HFFc6 (cell line): ENCODE data around the gene CIDEA. TPM values are rescaled to one million over a fixed set of nuclear protein-coding genes. Genes with fewer than 3 reads are reported as not detected.
A peak's percentile ranks its signal among the peaks of the same experiment; 100 is the strongest.
"Not testable (repeated sequence)": the region's sequence is repeated elsewhere in the genome, so short reads cannot be mapped to it uniquely, and the experiment has no call there.

Source experiments
- DNase-seq: peaks from one replicate; pipeline ENCODE4 v3.0.0-alpha.2; 2018
- H3K27ac Mint-ChIP-seq: 2 replicates; pipeline ENCODE4 v1.8.0; 2020; ENCODE audit warnings: mild to moderate bottlenecking, mixed read lengths
- H3K27me3 Mint-ChIP-seq: 2 replicates; pipeline ENCODE4 v1.8.0; 2021; ENCODE audit warnings: mild to moderate bottlenecking, moderate library complexity, mixed read lengths; ENCODE audit not compliant: insufficient read depth
- H3K36me3 Mint-ChIP-seq: 2 replicates; pipeline ENCODE4 v1.8.0; 2021; ENCODE audit warnings: low read depth, mixed read lengths
- H3K4me1 Mint-ChIP-seq: 2 replicates; pipeline ENCODE4 v1.8.0; 2020; ENCODE audit warnings: low read depth, mixed read lengths
- H3K4me3 Mint-ChIP-seq: 2 replicates; pipeline ENCODE4 v1.8.0; 2020; ENCODE audit warnings: mild to moderate bottlenecking, moderate library complexity, mixed read lengths
- H3K9me3 Mint-ChIP-seq: 2 replicates; pipeline ENCODE4 v1.8.0; 2020; ENCODE audit warnings: mild to moderate bottlenecking, mixed read lengths
- CTCF ChIP-seq: fragments of 200-600 bp; sonication (generic); IDR thresholded peaks from 2 replicates; pipeline ENCODE4 v1.5.0; 2021; ENCODE audit warnings: antibody characterized with exemption, mild to moderate bottlenecking
- long read RNA-seq: library from polyadenylated mRNA; unstranded; transcript quantifications from one replicate; pipeline ENCODE4 v2.0.0, GENCODE V29; 2019
- total RNA-seq, 6 experiments: library from RNA; stranded (reverse); fragmentation: NEBNext Ultra II Directional; extraction: Animal tissue kit (Norgen Biotek cat#: 25700); gene quantifications; 2 replicates in 1 of 6; 3 replicates in 5 of 6; pipeline ENCODE4 v1.2.3, GENCODE V29; 2021

CIDEA gene
- not detected for total RNA-seq
- long read RNA-seq, result 0 reads

- no peak for DNase-seq
- Mint-ChIP-seq H3K9me3 (no peaks in the 10 kb centered on the region), H3K27ac (no peak within 1 kb of the TSS), H3K4me3 (no peak within 1 kb of the TSS), H3K4me1 (peaks cover 16% of the 10 kb centered on the region), H3K36me3 (no peaks in the 10 kb centered on the region), H3K27me3 (peaks cover 44% of the 10 kb centered on the region)
- TF ChIP-seq CTCF, result no peak
Observed at GRCh38 chr18:12254136-12254819, at the start of gene CIDEA. CIDEA (plus strand) TSS chr18:12254361; CDS start chr18:12254384, 23 bp downstream.

- DNase-seq, H3K4me1 Mint-ChIP-seq, H3K36me3 Mint-ChIP-seq, H3K27me3 Mint-ChIP-seq, H3K27ac Mint-ChIP-seq, H3K9me3 Mint-ChIP-seq: not testable (repeated sequence)
- H3K4me3 Mint-ChIP-seq, result peak overlapping the region; percentile 36; the same call in 1 of the 2 replicates
Observed at GRCh38 chr18:12208296-12209153, 45.6 kb upstream of the CIDEA start.

- not testable (repeated sequence) for H3K9me3 Mint-ChIP-seq, H3K4me1 Mint-ChIP-seq, H3K36me3 Mint-ChIP-seq, H3K4me3 Mint-ChIP-seq, H3K27ac Mint-ChIP-seq, DNase-seq
- H3K27me3 Mint-ChIP-seq, result peaks cover 12% of the 10 kb centered on the region
Observed at GRCh38 chr18:12212308-12212707, 41.9 kb upstream of the CIDEA start.

GRCh38 chr18:12214296-12215005 is 39.7 kb upstream of the CIDEA start:
- H3K27ac Mint-ChIP-seq, DNase-seq, H3K36me3 Mint-ChIP-seq, H3K9me3 Mint-ChIP-seq, H3K4me1 Mint-ChIP-seq, H3K4me3 Mint-ChIP-seq: not testable (repeated sequence)
- H3K27me3 Mint-ChIP-seq, result peaks cover 15% of the 10 kb centered on the region

GRCh38 chr18:12216471-12216870 is 37.7 kb upstream of the CIDEA start:
- H3K27ac Mint-ChIP-seq, H3K4me1 Mint-ChIP-seq, H3K36me3 Mint-ChIP-seq, H3K4me3 Mint-ChIP-seq, H3K9me3 Mint-ChIP-seq, DNase-seq: not testable (repeated sequence)
- H3K27me3 Mint-ChIP-seq, result peaks cover 12% of the 10 kb centered on the region

- H3K4me1 Mint-ChIP-seq, H3K27ac Mint-ChIP-seq, H3K9me3 Mint-ChIP-seq, DNase-seq, H3K36me3 Mint-ChIP-seq, H3K4me3 Mint-ChIP-seq: not testable (repeated sequence)
- H3K27me3 Mint-ChIP-seq, result peaks cover 12% of the 10 kb centered on the region
Observed at GRCh38 chr18:12218603-12219002, 35.6 kb upstream of the CIDEA start.

GRCh38 chr18:12222041-12222440 is 32.1 kb upstream of the CIDEA start:
- H3K27me3 Mint-ChIP-seq, H3K27ac Mint-ChIP-seq, H3K4me1 Mint-ChIP-seq, H3K9me3 Mint-ChIP-seq, H3K36me3 Mint-ChIP-seq, H3K4me3 Mint-ChIP-seq, DNase-seq: not testable (repeated sequence)

- not testable (repeated sequence) for H3K9me3 Mint-ChIP-seq, H3K4me1 Mint-ChIP-seq, H3K4me3 Mint-ChIP-seq, H3K36me3 Mint-ChIP-seq, H3K27me3 Mint-ChIP-seq, H3K27ac Mint-ChIP-seq, DNase-seq
Observed at GRCh38 chr18:12223326-12223725, 30.8 kb upstream of the CIDEA start.

- H3K4me1 Mint-ChIP-seq, H3K9me3 Mint-ChIP-seq, H3K27ac Mint-ChIP-seq, H3K36me3 Mint-ChIP-seq, DNase-seq, H3K4me3 Mint-ChIP-seq: not testable (repeated sequence)
- peaks cover 11% of the 10 kb centered on the region for H3K27me3 Mint-ChIP-seq
Observed at GRCh38 chr18:12226807-12227206, 27.4 kb upstream of the CIDEA start.

- H3K4me3 Mint-ChIP-seq, DNase-seq, H3K36me3 Mint-ChIP-seq, H3K9me3 Mint-ChIP-seq, H3K4me1 Mint-ChIP-seq, H3K27ac Mint-ChIP-seq: not testable (repeated sequence)
- H3K27me3 Mint-ChIP-seq, result peaks cover 11% of the 10 kb centered on the region
Observed at GRCh38 chr18:12227399-12228186, 26.6 kb upstream of the CIDEA start.

- peaks cover 11% of the 10 kb centered on the region for H3K27me3 Mint-ChIP-seq
- H3K9me3 Mint-ChIP-seq, H3K4me3 Mint-ChIP-seq, H3K36me3 Mint-ChIP-seq, H3K27ac Mint-ChIP-seq, DNase-seq, H3K4me1 Mint-ChIP-seq: not testable (repeated sequence)
Observed at GRCh38 chr18:12228308-12228707, 25.9 kb upstream of the CIDEA start.

GRCh38 chr18:12230561-12230960 is 23.6 kb upstream of the CIDEA start:
- not testable (repeated sequence) for H3K9me3 Mint-ChIP-seq, H3K27ac Mint-ChIP-seq, H3K4me1 Mint-ChIP-seq, H3K36me3 Mint-ChIP-seq, DNase-seq, H3K4me3 Mint-ChIP-seq
- peaks cover 20% of the 10 kb centered on the region for H3K27me3 Mint-ChIP-seq
